ENCODE measurements around the gene ANKRD50.

Gene ANKRD50

GRCh38 chr4:124650614-124651013 is 61.9 kb downstream of the ANKRD50 start:
- no peak overlapping the region for H3K9ac ChIP-seq (ENCODE audit: low read depth, low read length)
- ATAC-seq (ENCODE audit: insufficient read depth, low read depth) (no peak), DNase-seq (no peak)
- no peaks in the 10 kb centered on the region for H3K79me2 ChIP-seq (ENCODE audit: insufficient read depth, low read length)
- H3K4me2 ChIP-seq (ENCODE audit: insufficient read depth, low read length) = no peak overlapping the region
- TF ChIP-seq CTCF (IDR thresholded peaks at IDR 0.05; ENCODE audit: borderline replicate concordance, extremely low read depth, low read length, poor library complexity, severe bottlenecking) = no peak
- no peak for TF ChIP-seq EZH2 (IDR thresholded peaks at IDR 0.05; ENCODE audit: borderline replicate concordance, low read depth, low read length, severe bottlenecking)
- H3K36me3 ChIP-seq (ENCODE audit: insufficient read depth, low read length) = no peaks in the 10 kb centered on the region
- no peaks in the 10 kb centered on the region for H3K4me1 ChIP-seq (ENCODE audit: insufficient read depth, low read length)
- no peaks in the 10 kb centered on the region for H3K27me3 ChIP-seq (ENCODE audit: insufficient read depth, low read length, poor library complexity)
- no peak overlapping the region for H3K4me3 ChIP-seq (ENCODE audit: low read depth in 1 of 2, low read length in 2 of 2)
- no peak overlapping the region for H2AFZ ChIP-seq (ENCODE audit: low read depth, low read length)
- no peak overlapping the region for H3K27ac ChIP-seq (ENCODE audit: low read length)
- H4K20me1 ChIP-seq (ENCODE audit: insufficient read depth, low read length) = no peaks in the 10 kb centered on the region
- no peaks in the 10 kb centered on the region for H3K9me3 ChIP-seq (ENCODE audit: insufficient read depth, low read length, severe bottlenecking)

DNA sequence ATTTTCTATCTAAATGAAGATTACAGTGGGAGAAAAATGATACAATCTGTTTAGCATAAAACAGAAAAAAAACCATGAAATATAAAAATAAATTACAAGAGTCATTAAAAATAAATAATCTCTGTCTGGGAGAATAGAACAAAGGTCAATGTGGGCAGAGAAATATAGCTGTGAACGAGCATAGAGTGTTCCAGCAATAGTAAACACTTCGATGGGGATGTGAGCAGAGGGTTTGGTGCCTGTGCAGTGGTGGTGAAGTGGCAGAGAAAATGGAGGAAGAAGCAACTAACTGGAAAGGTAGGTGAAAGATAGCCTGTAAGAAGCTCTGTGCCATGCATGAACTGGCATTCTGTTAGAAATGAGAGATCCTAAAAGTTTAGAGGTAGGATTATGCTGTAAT is 64.9 kb downstream of the ANKRD50 start:
- H3K4me1 ChIP-seq (ENCODE audit: insufficient read depth, low read length) = no peaks in the 10 kb centered on the region
- H4K20me1 ChIP-seq (ENCODE audit: insufficient read depth, low read length) = no peaks in the 10 kb centered on the region
- no peaks in the 10 kb centered on the region for H3K36me3 ChIP-seq (ENCODE audit: insufficient read depth, low read length)
- DNase-seq = no peak
- H3K27me3 ChIP-seq (ENCODE audit: insufficient read depth, low read length, poor library complexity) = no peaks in the 10 kb centered on the region
- no peaks in the 10 kb centered on the region for H3K9me3 ChIP-seq (ENCODE audit: insufficient read depth, low read length, severe bottlenecking)
- no peak for TF ChIP-seq EZH2 (IDR thresholded peaks at IDR 0.05; ENCODE audit: borderline replicate concordance, low read depth, low read length, severe bottlenecking)
- no peak for TF ChIP-seq CTCF (IDR thresholded peaks at IDR 0.05; ENCODE audit: borderline replicate concordance, extremely low read depth, low read length, poor library complexity, severe bottlenecking)
- H3K27ac ChIP-seq (ENCODE audit: low read length) = no peak overlapping the region
- H3K4me2 ChIP-seq (ENCODE audit: insufficient read depth, low read length) = no peak overlapping the region
- no peak for ATAC-seq (ENCODE audit: insufficient read depth, low read depth)
- H3K79me2 ChIP-seq (ENCODE audit: insufficient read depth, low read length) = no peaks in the 10 kb centered on the region
- no peak overlapping the region for H2AFZ ChIP-seq (ENCODE audit: low read depth, low read length)
- H3K4me3 ChIP-seq (ENCODE audit: low read depth in 1 of 2, low read length in 2 of 2) = no peak overlapping the region
- H3K9ac ChIP-seq (ENCODE audit: low read depth, low read length) = no peak overlapping the region

- H3K4me2 ChIP-seq (ENCODE audit: insufficient read depth, low read length) = no peak overlapping the region
- no peak overlapping the region for H3K4me3 ChIP-seq (ENCODE audit: low read depth in 1 of 2, low read length in 2 of 2)
- H4K20me1 ChIP-seq (ENCODE audit: insufficient read depth, low read length) = no peaks in the 10 kb centered on the region
- TF ChIP-seq CTCF (IDR thresholded peaks at IDR 0.05; ENCODE audit: borderline replicate concordance, extremely low read depth, low read length, poor library complexity, severe bottlenecking) = no peak
- TF ChIP-seq EZH2 (IDR thresholded peaks at IDR 0.05; ENCODE audit: borderline replicate concordance, low read depth, low read length, severe bottlenecking) = no peak
- no peaks in the 10 kb centered on the region for H3K4me1 ChIP-seq (ENCODE audit: insufficient read depth, low read length)
- DNase-seq (no peak), ATAC-seq (ENCODE audit: insufficient read depth, low read depth) (no peak)
- H3K27me3 ChIP-seq (ENCODE audit: insufficient read depth, low read length, poor library complexity) = no peaks in the 10 kb centered on the region
- H3K9me3 ChIP-seq (ENCODE audit: insufficient read depth, low read length, severe bottlenecking) = no peaks in the 10 kb centered on the region
- H3K9ac ChIP-seq (ENCODE audit: low read depth, low read length) = no peak overlapping the region
- no peaks in the 10 kb centered on the region for H3K79me2 ChIP-seq (ENCODE audit: insufficient read depth, low read length)
- no peak overlapping the region for H3K27ac ChIP-seq (ENCODE audit: low read length)
- no peaks in the 10 kb centered on the region for H3K36me3 ChIP-seq (ENCODE audit: insufficient read depth, low read length)
- no peak overlapping the region for H2AFZ ChIP-seq (ENCODE audit: low read depth, low read length)
Measured at GRCh38 chr4:124644621-124645020, 67.9 kb downstream of the ANKRD50 start.

GRCh38 chr4:124642846-124643245 is 69.7 kb downstream of the ANKRD50 start:
- Histone ChIP-seq H3K27me3 (ENCODE audit: insufficient read depth, low read length, poor library complexity) (no peaks in the 10 kb centered on the region), H3K27ac (ENCODE audit: low read length) (no peak overlapping the region), H3K4me2 (ENCODE audit: insufficient read depth, low read length) (no peak overlapping the region), H3K36me3 (ENCODE audit: insufficient read depth, low read length) (no peaks in the 10 kb centered on the region), H3K4me3 (ENCODE audit: low read depth in 1 of 2, low read length in 2 of 2) (no peak overlapping the region), H3K79me2 (ENCODE audit: insufficient read depth, low read length) (no peaks in the 10 kb centered on the region), H3K4me1 (ENCODE audit: insufficient read depth, low read length) (no peaks in the 10 kb centered on the region), H3K9me3 (ENCODE audit: insufficient read depth, low read length, severe bottlenecking) (no peaks in the 10 kb centered on the region), H4K20me1 (ENCODE audit: insufficient read depth, low read length) (no peaks in the 10 kb centered on the region), H3K9ac (ENCODE audit: low read depth, low read length) (no peak overlapping the region), H2AFZ (ENCODE audit: low read depth, low read length) (no peak overlapping the region)
- ATAC-seq (ENCODE audit: insufficient read depth, low read depth) = no peak
- no peak for DNase-seq
- TF ChIP-seq EZH2 (IDR thresholded peaks at IDR 0.05; ENCODE audit: borderline replicate concordance, low read depth, low read length, severe bottlenecking) (no peak), CTCF (IDR thresholded peaks at IDR 0.05; ENCODE audit: borderline replicate concordance, extremely low read depth, low read length, poor library complexity, severe bottlenecking) (no peak)
